ENCODE results near the gene STARD4. TPM values are rescaled to one million over a fixed set of nuclear protein-coding genes. Genes with fewer than 3 reads are reported as not detected.

The STARD4 gene
- total RNA-seq, 1 donor from 2014 or later, result 157 TPM

GRCh38 chr5:111513131-111513520 is 791 bp upstream of the STARD4 start:
- peak overlapping the region; percentile 6 for H2AFZ ChIP-seq (replicated peaks)
- no peaks in the 10 kb centered on the region for H3K27me3 ChIP-seq
- H3K27me3 Mint-ChIP-seq (ENCODE audit: insufficient read depth, low read depth), result no peaks in the 10 kb centered on the region
- H3K27ac ChIP-seq, result peak overlapping the region; percentile 96
- peaks cover 46% of the 10 kb centered on the region for H3K79me2 ChIP-seq (ENCODE audit: low read depth)
- peak overlapping the region; percentile 93 for H3K4me3 ChIP-seq
- H3K9ac ChIP-seq, result peak overlapping the region; percentile 56
- H3K36me3 Mint-ChIP-seq, result peaks cover 3% of the 10 kb centered on the region
- peaks cover 48% of the 10 kb centered on the region for H3K4me1 ChIP-seq
- TF ChIP-seq EZH2 (IDR thresholded peaks at IDR 0.05) (no peak), EZH2phosphoT487 (IDR thresholded peaks at IDR 0.05) (no peak), CTCF (IDR thresholded peaks at IDR 0.05) (no peak)
- no peak for DNase-seq (ENCODE audit: low spot score)
- no peaks in the 10 kb centered on the region for H3K9me3 ChIP-seq (ENCODE audit: low read depth)
- no peaks in the 10 kb centered on the region for H3K9me3 Mint-ChIP-seq
- H4K20me1 ChIP-seq (ENCODE audit: low read depth), result peaks cover 37% of the 10 kb centered on the region
- H3K27ac Mint-ChIP-seq, result peak overlapping the region; percentile 98
- peaks cover 27% of the 10 kb centered on the region for H3F3A ChIP-seq (ENCODE audit: low read depth)
- peak overlapping the region; percentile 91 for H3K4me3 Mint-ChIP-seq
- peak overlapping the region; percentile 93 for H3K4me2 ChIP-seq
- H3K4me1 Mint-ChIP-seq, result peaks cover 33% of the 10 kb centered on the region
- H3K36me3 ChIP-seq, result no peaks in the 10 kb centered on the region

GRCh38 chr5:111511831-111512374 is 432 bp downstream of the STARD4 start:
- peak overlapping the region; percentile 55 for H2AFZ ChIP-seq (replicated peaks)
- H3K27me3 Mint-ChIP-seq (ENCODE audit: insufficient read depth, low read depth), result no peaks in the 10 kb centered on the region
- peak overlapping the region; percentile 68 for H3K9ac ChIP-seq

GRCh38 chr5:111511174-111511830 is 1.0 kb downstream of the STARD4 start:
- H3K4me2 ChIP-seq, result peak overlapping the region; percentile 93
- H2AFZ ChIP-seq (replicated peaks), result peak overlapping the region; percentile 55
- Mint-ChIP-seq H3K36me3 (peaks cover 6% of the 10 kb centered on the region), H3K9me3 (no peaks in the 10 kb centered on the region), H3K27ac (no peak overlapping the region), H3K4me1 (peaks cover 37% of the 10 kb centered on the region), H3K27me3 (ENCODE audit: insufficient read depth, low read depth) (no peaks in the 10 kb centered on the region), H3K4me3 (peak overlapping the region; percentile 91)
- peak overlapping the region; percentile 68 for H3K9ac ChIP-seq
- no peak for DNase-seq (ENCODE audit: low spot score)
- peaks cover 38% of the 10 kb centered on the region for H4K20me1 ChIP-seq (ENCODE audit: low read depth)
- H3K4me3 ChIP-seq, result peak overlapping the region; percentile 93
- TF ChIP-seq EZH2 (IDR thresholded peaks at IDR 0.05) (no peak), CTCF (IDR thresholded peaks at IDR 0.05) (no peak), EZH2phosphoT487 (IDR thresholded peaks at IDR 0.05) (no peak)
- H3K27me3 ChIP-seq, result no peaks in the 10 kb centered on the region
- no peak overlapping the region for H3K27ac ChIP-seq
- peaks cover 48% of the 10 kb centered on the region for H3K4me1 ChIP-seq
- H3K9me3 ChIP-seq (ENCODE audit: low read depth), result no peaks in the 10 kb centered on the region
- H3F3A ChIP-seq (ENCODE audit: low read depth), result peaks cover 27% of the 10 kb centered on the region
- peaks cover 4% of the 10 kb centered on the region for H3K36me3 ChIP-seq
- peaks cover 65% of the 10 kb centered on the region for H3K79me2 ChIP-seq (ENCODE audit: low read depth)

More at GRCh38 chr5:111511831-111512374, 432 bp downstream of the STARD4 start:
- H3K4me3 ChIP-seq, result peak overlapping the region; percentile 93
- Mint-ChIP-seq H3K36me3 (peaks cover 6% of the 10 kb centered on the region), H3K4me3 (peak overlapping the region; percentile 91), H3K27ac (peak overlapping the region; percentile 83), H3K4me1 (peaks cover 37% of the 10 kb centered on the region), H3K9me3 (no peaks in the 10 kb centered on the region)
- DNase-seq (ENCODE audit: low spot score), result peak; percentile 85
- peak overlapping the region; percentile 98 for H3K27ac ChIP-seq
- TF ChIP-seq CTCF (IDR thresholded peaks at IDR 0.05) (no peak), EZH2phosphoT487 (IDR thresholded peaks at IDR 0.05) (no peak), EZH2 (IDR thresholded peaks at IDR 0.05) (no peak)
- no peaks in the 10 kb centered on the region for H3K27me3 ChIP-seq
- peak overlapping the region; percentile 93 for H3K4me2 ChIP-seq
- H3F3A ChIP-seq (ENCODE audit: low read depth), result peaks cover 27% of the 10 kb centered on the region
- H3K9me3 ChIP-seq (ENCODE audit: low read depth), result no peaks in the 10 kb centered on the region
- no peaks in the 10 kb centered on the region for H3K36me3 ChIP-seq
- H4K20me1 ChIP-seq (ENCODE audit: low read depth), result peaks cover 38% of the 10 kb centered on the region
- peaks cover 59% of the 10 kb centered on the region for H3K79me2 ChIP-seq (ENCODE audit: low read depth)
- peaks cover 48% of the 10 kb centered on the region for H3K4me1 ChIP-seq

Measured in neural progenitor cell (in vitro differentiated cells).